C4-2B (cell line): ENCODE data around the gene LZTS3.

Experiments
- H3K27ac ChIP-seq: fragments of 450-650 bp; 2 replicates; pipeline ENCODE4 v1.5.1; 2017
- CTCF ChIP-seq: fragments of 450-650 bp; conservative IDR thresholded peaks from 2 replicates; pipeline ENCODE4 v1.5.1; 2017; ENCODE audit warnings: mild to moderate bottlenecking
- ZFX ChIP-seq: fragments of 450-650 bp; IDR thresholded peaks from 2 replicates; pipeline ENCODE4 v1.6.1; 2017

LZTS3 gene

GRCh38 chr20:3199206-3199605 lies 25.9 kb upstream of the LZTS3 start:
- TF ChIP-seq ZFX (no peak), CTCF (no peak)
- no peak overlapping the region for H3K27ac ChIP-seq

- no peak overlapping the region for H3K27ac ChIP-seq
- TF ChIP-seq CTCF (no peak), ZFX (no peak)
Observed at GRCh38 chr20:3195590-3196237, 22.4 kb upstream of the LZTS3 start.

GRCh38 chr20:3194617-3195280 lies 21.4 kb upstream of the LZTS3 start:
- no peak overlapping the region for H3K27ac ChIP-seq
- TF ChIP-seq CTCF = no peak
- TF ChIP-seq ZFX = no peak

- no peak for TF ChIP-seq CTCF
- TF ChIP-seq ZFX = no peak
- no peak overlapping the region for H3K27ac ChIP-seq
Observed at GRCh38 chr20:3193806-3194616, 20.7 kb upstream of the LZTS3 start.

GRCh38 chr20:3192226-3193015 lies 19.1 kb upstream of the LZTS3 start:
- TF ChIP-seq ZFX = no peak
- no peak overlapping the region for H3K27ac ChIP-seq

- TF ChIP-seq ZFX (no peak), CTCF (no peak)
- no peak overlapping the region for H3K27ac ChIP-seq
Observed at GRCh38 chr20:3190681-3191111, 17.3 kb upstream of the LZTS3 start.

GRCh38 chr20:3189561-3190131 lies 16.3 kb upstream of the LZTS3 start:
- TF ChIP-seq CTCF (no peak), ZFX (no peak)
- no peak overlapping the region for H3K27ac ChIP-seq
